HG03378 (cell line): ENCODE results near the gene GALNTL6.
"Not testable (repeated sequence)": the region's sequence is repeated elsewhere in the genome, so short reads cannot be mapped to it uniquely, and the experiment has no call there.

Experiments used
- ATAC-seq: cut with Tn5 transposase; IDR thresholded peaks from one replicate; pipeline ENCODE4 v1.9.1; 2021; ENCODE audit warnings: mild to moderate bottlenecking, moderate library complexity; ENCODE audit not compliant: unreplicated experiment

Gene GALNTL6

DNA sequence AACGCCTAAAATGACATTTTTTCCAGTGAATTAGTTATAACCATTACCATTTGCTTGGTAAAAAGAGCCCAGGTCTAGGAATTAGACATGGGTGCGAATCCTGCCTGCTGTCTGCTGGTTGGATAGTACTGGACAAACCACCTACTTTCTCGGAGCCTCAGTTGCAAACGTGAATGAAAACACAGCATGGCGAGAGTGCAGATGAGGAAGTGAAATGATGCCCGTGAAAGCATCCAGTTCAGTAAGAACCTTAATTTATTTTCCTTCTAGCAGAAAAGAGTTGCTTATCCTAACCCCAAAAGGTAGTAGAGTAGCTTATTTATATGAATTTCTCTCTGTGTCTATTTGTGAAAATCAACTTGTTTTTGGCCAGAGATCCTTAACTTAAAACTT, 1184.0 kb downstream of the GALNTL6 start:
- ATAC-seq = no peak

DNA sequence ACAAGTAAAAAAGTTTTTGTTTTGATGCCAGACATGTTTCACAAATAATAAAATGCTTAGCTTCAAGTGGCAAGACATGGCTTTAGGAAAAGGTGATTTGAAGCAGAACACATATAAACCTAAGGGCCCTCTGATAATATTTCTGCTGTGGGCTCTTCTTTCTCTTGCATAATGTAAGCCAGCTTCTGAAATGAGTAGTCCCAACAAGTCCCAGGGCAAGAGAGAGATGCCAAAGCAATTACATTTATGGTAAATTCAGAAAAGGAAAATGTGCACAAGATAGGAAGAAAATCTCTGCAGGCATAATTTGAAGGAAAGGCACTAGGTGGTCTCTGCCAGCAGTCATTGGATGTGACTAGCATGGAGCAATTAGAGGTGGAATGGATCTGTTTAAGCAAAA, 1184.7 kb downstream of the GALNTL6 start:
- ATAC-seq = no peak

DNA sequence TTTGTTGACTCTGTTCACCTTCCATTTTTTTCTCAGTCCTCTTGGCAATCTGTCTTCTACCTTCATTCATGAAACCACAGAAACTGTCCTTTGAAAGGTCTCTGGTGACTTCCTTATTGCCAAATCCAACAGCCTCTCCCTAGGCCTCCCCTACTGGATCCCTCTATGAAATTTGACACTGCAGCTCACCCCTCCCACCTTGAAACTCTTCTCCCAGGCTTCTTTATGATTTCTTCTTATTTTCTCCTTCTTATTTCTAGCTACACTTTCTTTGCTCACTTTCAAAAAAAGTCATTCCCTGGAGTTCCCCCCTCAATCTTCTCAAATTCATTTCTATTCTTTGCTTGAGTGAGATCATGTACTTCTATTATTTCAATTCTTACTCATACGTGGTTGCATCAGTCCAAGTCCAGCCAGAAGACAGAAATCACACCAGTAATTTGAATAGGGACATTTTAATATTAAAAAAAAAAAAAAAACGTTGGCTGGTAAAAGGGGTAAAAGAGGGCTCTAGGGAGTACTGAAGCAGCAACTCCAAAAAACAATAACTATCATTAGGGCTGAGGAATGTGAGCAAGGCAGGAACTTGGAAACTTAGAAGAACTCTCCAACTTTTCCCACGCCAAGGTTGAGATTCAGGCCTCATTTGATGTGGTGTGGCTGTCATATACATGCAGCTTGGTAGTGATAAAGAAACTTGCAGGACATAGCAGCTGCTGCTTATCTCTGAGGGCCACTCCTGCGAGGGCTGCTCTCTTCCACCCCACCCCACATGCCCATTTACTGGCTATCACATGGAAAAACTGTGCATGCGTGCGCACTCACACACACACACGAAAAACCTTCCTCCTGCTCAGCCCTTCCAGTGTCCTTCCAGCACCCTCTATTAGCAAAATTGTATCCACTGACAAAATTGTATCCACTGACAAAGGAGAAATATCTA, 1185.6 kb downstream of the GALNTL6 start:
- ATAC-seq = no peak

DNA sequence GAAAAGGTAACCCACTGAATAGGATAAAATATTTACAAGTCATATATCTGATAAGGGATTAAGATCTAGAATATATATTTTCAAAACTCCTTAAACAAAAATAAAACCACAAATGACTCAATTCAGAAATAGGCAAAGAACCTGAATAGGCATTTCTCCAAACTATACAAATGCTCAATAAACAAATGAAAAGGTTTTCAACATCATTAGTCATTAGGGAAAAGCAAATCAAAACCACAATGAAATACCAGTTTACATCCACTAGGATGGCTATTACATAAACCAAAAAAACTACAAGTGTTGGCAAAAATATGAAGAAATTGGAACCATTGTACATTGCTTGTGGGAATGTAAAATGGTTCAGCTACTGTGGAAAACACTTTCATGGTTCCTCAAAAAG, 1188.4 kb downstream of the GALNTL6 start:
- no peak for ATAC-seq

GRCh38 chr4:173002830-173003561, 1189.8 kb downstream of the GALNTL6 start:
- no peak for ATAC-seq

DNA sequence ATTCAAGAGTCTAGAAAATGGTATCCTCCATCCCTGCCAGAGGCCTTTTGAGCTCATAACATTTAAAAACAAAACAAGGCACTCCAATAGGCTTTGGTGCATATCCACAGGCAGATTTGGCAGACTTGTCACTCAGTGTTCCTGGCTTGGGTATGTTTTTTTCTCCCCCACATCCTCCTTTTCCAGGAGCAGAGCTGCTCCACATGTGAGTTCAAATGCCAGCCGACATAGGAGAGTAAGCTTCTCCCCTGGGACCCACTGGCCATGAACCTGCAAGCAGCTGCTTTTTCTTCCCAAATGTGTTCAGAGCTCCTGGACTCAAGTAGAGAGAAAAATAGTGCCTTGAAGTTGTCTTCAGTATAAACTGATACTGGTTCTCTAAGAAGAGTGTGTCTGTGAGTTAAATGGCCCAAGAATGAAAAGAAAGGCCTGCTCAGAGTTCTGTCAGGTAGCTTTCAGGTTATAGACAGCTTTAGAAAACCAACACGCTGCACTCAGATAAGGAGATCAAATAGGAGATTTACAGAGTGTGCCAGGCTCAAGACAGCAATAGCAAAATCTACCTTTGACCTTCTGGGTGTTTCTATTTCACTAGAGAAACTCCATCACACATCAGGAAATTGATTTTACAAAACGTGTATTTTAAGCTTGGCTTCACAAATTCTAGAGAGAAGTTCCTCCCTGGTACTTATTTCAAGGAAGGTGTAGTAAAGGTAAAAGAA, 1192.9 kb downstream of the GALNTL6 start:
- no peak for ATAC-seq

DNA sequence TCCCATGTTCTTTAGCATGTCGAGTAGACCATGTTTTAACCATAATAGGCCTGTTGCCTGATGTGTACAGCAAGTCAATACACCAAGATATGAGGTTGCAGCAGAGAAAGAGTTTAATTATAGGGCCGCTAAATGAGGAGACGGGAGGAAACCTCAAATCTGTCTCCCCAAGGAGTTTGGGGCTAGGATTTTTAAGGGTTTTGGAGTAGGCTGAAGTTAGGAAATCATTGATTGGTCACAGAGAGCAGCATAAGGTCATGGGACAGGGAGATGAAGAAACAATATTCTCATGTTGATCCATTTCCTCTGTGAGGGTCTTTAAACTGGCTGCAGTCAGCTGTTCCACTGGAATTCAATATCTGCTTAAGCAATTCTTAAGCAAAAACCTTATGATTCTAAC, 1195.2 kb downstream of the GALNTL6 start:
- no peak for ATAC-seq

DNA sequence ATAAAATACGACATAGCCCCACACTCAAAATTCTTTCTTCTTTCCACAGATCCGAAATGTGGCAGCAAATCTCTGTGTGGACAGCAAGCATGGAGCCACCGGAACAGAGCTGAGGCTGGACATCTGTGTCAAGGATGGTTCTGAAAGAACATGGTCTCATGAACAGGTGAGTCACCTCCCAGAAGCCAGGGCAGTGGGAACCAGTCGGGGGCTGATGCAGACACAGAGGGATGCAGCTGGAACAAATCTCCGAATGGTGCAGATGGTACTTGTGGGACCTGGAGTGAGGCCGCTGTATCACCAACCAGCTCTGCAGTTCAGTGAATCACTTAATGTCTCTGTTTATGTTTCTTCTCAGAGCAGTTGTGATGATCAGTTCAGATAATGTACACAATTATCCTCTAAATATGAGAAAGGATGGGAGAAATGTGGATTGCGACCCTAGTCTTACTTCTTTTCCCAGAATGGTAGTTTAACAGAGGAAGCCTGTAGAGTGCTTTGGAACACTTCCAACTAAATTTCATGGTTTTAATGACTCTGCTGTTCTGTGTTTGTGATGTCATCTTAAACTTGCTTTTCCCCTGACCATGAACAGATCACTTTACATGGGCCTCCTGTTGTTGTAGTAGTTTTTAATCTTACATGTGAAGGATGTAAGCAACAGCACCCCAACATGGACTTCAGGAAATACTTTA, 1196.1 kb downstream of the GALNTL6 start:
- ATAC-seq = no peak

GRCh38 chr4:173012608-173013007, 1199.4 kb downstream of the GALNTL6 start:
- ATAC-seq = no peak

- peak; percentile 53 for ATAC-seq
These were observed 1200.2 kb downstream of the GALNTL6 start for GRCh38 chr4:173013232-173013930.

- ATAC-seq = no peak
These were observed 1200.9 kb downstream of the GALNTL6 start for GRCh38 chr4:173014113-173014558.

GRCh38 chr4:173014836-173015235, 1201.6 kb downstream of the GALNTL6 start:
- no peak for ATAC-seq

DNA sequence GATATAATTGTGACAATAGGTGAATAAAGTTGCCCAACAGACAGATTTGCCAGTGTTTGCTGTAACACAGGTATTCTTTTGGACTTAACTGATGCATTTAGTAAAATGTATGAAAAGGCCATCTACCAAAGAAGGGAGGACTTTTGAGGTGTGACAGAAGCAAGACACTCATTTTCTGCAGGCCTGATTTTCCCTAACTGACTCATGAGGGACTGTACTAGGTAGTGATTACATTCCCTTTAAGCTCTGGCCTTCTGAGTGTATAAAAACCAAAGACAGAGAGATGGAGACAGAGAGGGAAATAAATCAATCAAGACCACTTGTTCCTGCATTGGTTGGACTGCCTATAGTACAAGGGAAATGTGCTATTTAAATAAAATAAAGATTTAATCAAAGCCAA, 1204.6 kb downstream of the GALNTL6 start:
- no peak for ATAC-seq

DNA sequence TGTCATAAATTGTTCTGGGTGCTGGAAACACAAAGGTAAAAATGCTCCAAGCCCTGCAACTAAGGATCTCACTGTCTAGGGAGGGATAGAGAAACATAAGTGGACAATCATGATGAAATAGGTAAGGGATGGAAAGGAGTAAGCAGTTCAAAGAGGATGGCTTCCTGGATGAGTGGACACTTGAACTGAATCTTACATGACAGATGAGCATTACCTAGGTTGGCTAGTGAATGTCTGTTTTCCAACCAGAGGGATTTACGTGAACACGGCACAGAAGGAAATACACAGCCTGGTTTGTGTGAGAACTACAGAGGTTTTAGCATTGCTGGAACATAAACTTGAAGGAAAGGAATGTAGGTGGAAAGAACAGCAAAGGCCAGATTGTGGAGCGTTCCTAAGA, 1205.2 kb downstream of the GALNTL6 start:
- no peak for ATAC-seq

- ATAC-seq = no peak
These were observed 1206.5 kb downstream of the GALNTL6 start for GRCh38 chr4:173019664-173020063.

- ATAC-seq = not testable (repeated sequence)
These were observed 1208.8 kb downstream of the GALNTL6 start for GRCh38 chr4:173021746-173022573.

DNA sequence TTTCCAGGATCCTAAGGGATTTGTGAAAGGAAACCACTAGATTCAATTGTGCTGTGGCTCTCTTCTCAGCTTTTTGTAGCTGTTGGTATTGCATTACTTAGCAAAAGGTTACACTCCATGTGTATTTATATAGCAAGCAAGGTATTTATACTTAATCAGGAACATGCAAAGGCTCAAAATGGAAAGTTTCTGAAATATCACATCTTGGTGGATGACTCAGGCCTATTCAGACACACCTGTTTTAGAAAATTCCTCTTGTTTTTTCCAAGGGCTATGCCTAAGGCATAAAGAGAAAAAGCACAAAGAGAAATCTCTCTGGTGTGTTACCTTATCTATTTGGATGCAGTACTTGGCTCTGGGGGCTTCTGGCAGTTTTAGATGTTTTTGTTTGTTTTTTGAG, 1211.0 kb downstream of the GALNTL6 start:
- ATAC-seq = no peak

- peak; percentile 89 for ATAC-seq
These were observed 1211.9 kb downstream of the GALNTL6 start for GRCh38 chr4:173025131-173025530.

- ATAC-seq = no peak
These were observed 1224.0 kb downstream of the GALNTL6 start for GRCh38 chr4:173037242-173037641.
